ENCODE measurements around the gene IGFN1. TPM values are rescaled to one million over a fixed set of nuclear protein-coding genes. Genes with fewer than 3 reads are reported as not detected.

The IGFN1 gene
- total RNA-seq, 1 donor from 2014 or later: not detected

- peak; percentile 30 to 31 for DNase-seq (ENCODE audit: low read depth in 2 of 2)
Measured at GRCh38 chr1:201184307-201185122, 6.1 kb upstream of the IGFN1 start.

- no peak for DNase-seq (ENCODE audit: low read depth in 2 of 2)
Measured at GRCh38 chr1:201185123-201185453, 5.5 kb upstream of the IGFN1 start.

DNA sequence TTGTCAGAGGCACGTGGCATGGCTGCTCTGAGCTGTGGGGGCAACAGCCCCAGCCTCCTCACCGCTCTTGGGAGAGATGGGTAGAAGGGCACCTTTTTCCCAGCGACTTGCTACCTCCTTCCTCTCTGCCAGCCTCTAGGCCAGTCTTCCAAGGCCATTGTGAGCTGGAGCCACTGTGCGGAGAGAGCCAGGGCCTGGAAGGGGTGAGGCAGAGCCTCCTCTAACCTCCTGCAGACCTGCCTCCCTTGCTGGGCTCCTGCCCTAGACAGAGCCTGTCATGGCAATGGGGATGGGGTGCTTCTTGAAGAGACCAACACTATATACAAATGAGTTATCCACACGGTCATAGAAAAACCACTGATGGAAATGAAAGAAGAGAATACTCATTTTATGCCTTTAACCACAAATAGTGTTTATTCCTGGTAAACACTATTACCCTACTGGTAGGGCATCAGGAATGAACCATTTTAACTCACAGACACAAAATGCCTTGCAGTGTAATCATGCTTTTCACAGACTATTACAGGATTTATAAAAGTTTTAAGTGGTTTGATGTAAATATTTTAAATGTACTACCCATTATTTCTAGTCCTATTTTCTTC lies 5.0 kb upstream of the IGFN1 start:
- DNase-seq (ENCODE audit: low read depth in 2 of 2): no peak

GRCh38 chr1:201186192-201186591 lies 4.4 kb upstream of the IGFN1 start:
- no peak for DNase-seq (ENCODE audit: low read depth in 2 of 2)

DNA sequence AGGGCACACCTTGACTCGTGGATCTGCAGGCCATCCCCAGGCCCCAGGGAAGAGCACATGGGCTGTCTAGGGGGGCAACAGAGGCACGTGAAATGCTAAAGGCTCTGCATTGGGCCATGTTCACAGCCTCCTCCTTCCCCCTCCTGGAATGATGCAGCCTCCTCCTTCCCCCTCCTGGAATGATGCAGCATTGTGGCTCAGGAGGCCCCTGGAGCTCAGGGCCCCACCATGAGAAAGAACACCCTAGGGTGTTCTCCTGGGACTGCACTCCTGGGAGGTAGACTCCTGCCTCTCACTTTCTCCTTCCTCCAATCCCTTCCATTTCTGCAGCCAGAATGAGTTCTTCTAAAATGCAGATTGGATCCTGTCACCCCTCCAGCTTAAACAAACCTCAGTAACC lies 1.5 kb upstream of the IGFN1 start:
- DNase-seq (ENCODE audit: low read depth in 2 of 2): no peak

- no peak for DNase-seq (ENCODE audit: low read depth in 2 of 2)
Measured at GRCh38 chr1:201190005-201190404, 619 bp upstream of the IGFN1 start.

GRCh38 chr1:201191653-201192260 lies 1.1 kb downstream of the IGFN1 start:
- DNase-seq (ENCODE audit: low read depth in 2 of 2): peak in 1 of 2 donors; percentile 17

DNA sequence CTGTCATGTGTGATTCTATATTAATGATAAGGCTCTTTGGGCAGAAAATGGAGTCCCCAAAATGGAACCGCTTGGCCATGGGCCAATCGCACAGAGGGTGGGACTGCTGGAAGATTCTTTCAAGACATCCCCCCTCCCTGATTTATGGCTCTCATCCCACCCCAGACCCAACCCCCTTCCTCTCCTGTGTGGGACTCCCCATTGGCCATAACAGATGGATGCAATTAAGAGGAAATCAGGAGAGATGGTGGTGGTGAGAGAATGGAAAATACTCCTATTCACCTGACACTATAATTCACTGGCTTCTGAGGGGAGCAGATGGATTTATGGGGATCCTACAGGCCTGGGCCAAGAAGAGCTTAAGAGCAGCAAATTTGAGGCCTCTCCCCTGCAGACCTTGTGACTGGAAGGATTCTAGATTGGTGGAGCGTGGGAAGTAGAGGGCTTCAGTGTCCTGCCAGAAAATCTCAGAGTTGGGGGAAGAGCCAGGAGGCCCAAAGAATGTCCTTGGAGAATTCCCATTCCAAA lies 1.7 kb downstream of the IGFN1 start:
- DNase-seq (ENCODE audit: low read depth in 2 of 2): no peak

DNA sequence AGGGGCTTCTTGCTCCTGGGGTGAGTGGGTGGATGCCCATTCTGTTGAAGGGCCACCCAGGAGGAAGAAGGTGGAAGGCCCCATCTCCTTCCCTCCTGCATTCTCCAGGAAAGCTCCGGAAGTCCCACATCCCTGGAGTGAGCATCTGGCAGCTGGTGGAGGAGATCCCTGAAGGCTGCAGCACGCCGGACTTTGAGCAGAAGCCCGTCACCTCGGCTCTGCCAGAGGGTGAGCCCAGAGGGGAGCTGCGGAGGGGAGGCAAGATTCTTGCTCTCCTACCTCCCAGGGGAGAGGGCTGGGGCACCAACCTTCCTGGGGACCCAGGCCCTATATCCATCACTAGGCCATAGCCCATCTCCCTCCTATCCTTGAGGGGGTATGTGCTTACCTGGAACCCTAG lies 3.4 kb downstream of the IGFN1 start:
- DNase-seq (ENCODE audit: low read depth in 2 of 2): no peak

DNA sequence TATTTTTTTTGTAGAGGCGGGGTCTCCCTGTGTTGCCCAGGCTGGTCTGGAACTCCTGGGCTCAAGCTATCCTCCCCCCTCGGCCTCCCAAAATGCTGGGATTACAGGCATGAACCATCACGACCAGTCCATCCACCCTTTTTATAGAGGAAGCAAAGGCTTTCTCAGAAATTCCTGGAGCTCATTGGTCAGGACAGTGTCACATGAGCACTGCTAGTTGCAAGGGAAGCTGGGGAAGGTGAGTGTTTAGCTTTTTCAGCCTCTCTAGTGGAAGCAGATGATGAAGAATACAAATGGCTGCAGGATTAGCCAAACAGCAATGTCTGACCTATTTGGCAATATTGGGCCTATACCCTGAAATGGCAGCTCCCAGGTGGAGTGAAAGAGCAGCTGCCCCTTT lies 8.0 kb downstream of the IGFN1 start:
- no peak for DNase-seq (ENCODE audit: low read depth in 2 of 2)

- DNase-seq (ENCODE audit: low read depth in 2 of 2): no peak
Measured at GRCh38 chr1:201205036-201205435, 14.4 kb downstream of the IGFN1 start.

GRCh38 chr1:201206176-201206575 lies 15.6 kb downstream of the IGFN1 start:
- no peak for DNase-seq (ENCODE audit: low read depth in 2 of 2)

DNA sequence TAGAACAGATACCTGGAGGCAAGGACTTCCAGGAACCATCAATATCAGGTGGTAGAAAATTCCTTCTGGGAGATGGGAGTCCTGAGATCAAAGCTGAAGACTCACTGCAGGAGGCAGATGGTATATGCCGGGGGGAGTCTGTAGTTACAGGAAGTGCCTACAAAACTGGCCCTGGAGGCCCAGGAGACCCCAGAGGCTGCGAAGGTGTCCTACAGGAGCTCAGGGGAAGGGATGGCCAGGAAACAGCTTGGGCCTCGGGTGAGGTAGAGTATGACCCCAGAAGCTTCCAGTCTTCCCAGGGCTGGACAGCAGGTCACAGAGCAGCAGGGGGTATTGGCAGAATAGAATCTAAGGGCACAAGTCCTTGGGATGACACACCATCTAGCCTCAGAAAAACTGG lies 16.4 kb downstream of the IGFN1 start:
- DNase-seq (ENCODE audit: low read depth in 2 of 2): no peak

- no peak for DNase-seq (ENCODE audit: low read depth in 2 of 2)
Measured at GRCh38 chr1:201208236-201208635, 17.6 kb downstream of the IGFN1 start.

DNA sequence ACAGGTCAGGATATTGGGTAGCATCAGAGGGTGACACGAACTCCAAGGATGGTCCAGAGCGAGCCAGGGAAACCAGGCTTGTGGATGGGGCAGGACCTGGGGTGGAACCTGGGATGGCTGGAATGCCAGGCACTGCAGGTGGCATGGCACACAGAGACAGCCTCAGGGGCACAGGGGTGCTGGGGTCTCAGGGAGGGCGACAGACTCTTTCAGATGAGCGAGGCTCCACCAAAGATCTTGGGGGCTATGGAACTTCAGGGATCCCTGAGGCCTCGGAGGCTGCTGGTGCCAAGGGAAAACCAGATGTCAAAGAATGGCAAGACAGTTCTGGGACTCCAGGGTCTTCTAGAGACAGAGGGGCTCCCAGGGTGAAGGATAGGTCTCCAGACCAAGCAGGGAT lies 21.4 kb downstream of the IGFN1 start:
- no peak for DNase-seq (ENCODE audit: low read depth in 2 of 2)

DNA sequence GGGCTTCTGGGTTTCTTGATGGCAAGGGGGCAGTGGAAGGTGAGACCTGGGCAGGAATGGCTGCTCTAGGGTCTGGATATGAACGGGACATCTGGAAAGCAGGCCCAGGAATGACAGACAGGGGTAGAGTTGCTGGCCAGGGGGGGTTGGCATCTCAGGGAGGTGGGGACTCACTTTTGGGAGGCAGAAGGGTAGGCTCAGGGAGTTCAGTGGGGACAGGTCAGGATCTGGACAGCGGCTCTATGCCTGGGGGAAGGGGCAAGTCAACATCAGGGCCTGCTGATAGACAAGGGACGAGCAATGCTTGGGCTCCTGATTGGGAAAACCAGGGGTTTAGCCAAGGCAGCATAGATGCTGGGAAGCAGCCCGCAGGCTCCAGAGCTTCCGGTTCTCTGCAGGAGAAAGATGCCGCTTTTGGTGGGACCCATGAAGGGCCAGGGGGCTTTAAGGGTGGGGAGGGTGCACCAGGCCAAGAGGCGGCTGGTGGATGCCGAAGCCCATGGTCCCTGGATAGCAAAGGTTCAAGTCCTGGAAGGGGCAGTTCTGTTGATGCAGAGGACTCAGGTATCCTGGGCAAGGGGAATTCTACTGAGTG lies 21.9 kb downstream of the IGFN1 start:
- DNase-seq (ENCODE audit: low read depth in 2 of 2): no peak

DNA sequence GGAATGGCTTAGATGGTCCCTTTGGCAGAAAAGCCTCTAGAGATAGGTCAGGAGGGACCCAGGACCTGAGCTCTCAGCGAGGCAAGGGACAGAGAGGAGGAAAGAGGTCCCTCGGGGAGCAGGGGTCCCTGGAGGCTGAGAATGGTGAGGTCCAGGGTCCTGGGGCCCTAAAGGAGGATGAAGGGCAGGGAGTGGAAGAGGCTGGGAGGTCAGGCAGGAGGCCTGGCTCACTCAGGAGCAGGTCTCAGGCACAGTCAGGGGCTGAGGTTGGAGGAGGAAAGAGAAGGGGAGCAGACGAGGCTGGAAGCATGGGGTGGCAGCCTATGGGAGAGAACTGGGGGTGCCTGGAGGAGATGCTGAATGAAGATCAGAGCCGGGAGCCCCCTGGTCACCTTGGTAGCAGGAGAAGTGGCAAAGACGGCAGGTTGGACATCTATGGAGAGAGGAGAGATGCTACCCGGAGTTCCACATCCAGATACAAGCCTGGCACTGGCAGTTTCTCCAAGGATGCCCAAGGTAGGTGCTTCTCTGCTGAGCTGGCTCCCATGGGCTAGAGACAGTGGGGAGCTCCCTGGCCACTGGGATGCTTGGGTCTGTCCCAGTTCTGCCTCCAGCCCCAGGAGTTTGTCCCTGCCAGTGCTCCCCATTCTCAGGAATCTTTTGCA lies 22.6 kb downstream of the IGFN1 start:
- no peak for DNase-seq (ENCODE audit: low read depth in 2 of 2)

DNA sequence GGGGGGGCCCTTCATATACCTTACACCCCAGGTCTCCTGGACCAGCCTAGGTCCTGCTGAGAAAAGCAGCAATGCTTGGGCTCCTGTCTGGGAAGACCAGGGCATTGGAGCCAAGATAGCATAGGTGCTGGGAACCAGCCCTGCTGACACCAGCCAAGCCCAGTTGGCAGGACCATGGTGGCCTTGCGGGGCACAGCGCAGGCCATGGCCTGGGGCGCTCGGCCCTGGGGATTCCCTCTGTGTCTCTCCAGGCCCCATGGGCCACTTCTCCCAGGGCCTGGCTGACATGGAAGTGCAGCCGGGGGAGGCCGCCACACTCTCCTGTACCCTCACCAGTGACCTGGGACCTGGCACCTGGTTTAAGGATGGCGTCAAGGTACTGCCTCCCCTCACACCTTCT lies 23.3 kb downstream of the IGFN1 start:
- DNase-seq (ENCODE audit: low read depth in 2 of 2): no peak

- DNase-seq (ENCODE audit: low read depth in 2 of 2): no peak
Measured at GRCh38 chr1:201214461-201214860, 23.8 kb downstream of the IGFN1 start.

GRCh38 chr1:201214886-201215285 lies 24.3 kb downstream of the IGFN1 start:
- no peak for DNase-seq (ENCODE audit: low read depth in 2 of 2)

DNA sequence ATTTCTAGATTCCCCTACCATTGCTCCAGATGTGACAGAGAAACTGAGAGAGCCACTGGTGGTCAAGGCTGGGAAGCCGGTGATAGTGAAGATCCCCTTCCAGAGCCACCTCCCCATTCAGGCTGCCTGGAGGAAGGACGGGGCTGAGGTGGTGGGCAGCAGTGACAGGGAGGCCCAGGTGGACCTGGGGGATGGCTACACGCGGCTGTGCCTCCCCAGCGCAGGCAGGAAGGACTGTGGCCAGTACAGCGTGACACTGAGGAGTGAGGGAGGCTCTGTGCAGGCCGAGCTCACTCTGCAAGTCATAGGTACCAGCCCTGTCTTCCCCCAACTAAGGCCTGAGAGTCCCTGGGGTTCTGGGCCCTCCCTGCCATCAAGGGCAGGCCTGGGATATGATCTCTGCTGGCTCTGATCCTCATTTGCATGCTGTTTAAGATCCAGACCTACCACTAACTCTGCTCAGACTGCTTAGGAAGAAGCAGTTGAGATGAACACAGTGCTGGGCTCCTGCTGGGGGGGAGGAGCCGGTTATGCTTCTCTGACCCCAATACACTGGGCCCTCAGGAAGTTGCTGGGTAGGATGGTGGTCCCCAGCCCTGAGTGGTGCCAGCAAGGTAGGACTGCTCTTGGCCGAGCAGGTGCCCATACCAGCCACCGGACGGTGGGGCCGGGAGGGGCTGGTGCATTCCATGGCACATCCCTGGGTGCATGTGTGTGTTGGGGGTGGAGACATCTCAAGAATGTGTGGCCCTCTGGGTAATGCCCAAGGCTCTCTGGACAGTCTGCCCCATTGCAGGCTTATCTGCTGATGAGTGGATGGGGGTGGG lies 25.1 kb downstream of the IGFN1 start:
- no peak for DNase-seq (ENCODE audit: low read depth in 2 of 2)
